ENCODE measurements around the gene MAP7. TPM values are rescaled to one million over a fixed set of nuclear protein-coding genes. Genes with fewer than 3 reads are reported as not detected.

The MAP7 gene
- total and polyA plus RNA-seq, 9 of the 15 experiments (the other 6 are each of a cell fraction or from before 2014, with no cell fraction given): 0.76 to 7.7 (median 3.9) TPM

GRCh38 chr6:136403110-136403980 lies 146.9 kb downstream of the MAP7 start (continued):
- TF ChIP-seq CBX2 (IDR thresholded peaks at IDR 0.05; ENCODE audit: insufficient read depth, low read length, poor library complexity, severe bottlenecking) (no peak), ZNF512 (tag; IDR thresholded peaks at IDR 0.05) (no peak), ZNF212 (CRISPR knock-in tag; IDR thresholded peaks at IDR 0.05) (no peak), ARID3B (CRISPR knock-in tag; IDR thresholded peaks at IDR 0.05; ENCODE audit: borderline replicate concordance) (no peak), ID3 (CRISPR knock-in tag; IDR thresholded peaks at IDR 0.05) (no peak), ID3 (tag; IDR thresholded peaks at IDR 0.05) (peak; percentile 38; the same call in 1 of the 2 replicates), CTCF (IDR thresholded peaks at IDR 0.05 in 2 of 3, conservative IDR thresholded peaks at IDR 0.05 in 1 of 3; ENCODE audit: insufficient read depth in 2 of 3, low read depth in 1 of 3, low read length in 3 of 3) (no peak), NCOA4 (IDR thresholded peaks at IDR 0.05; ENCODE audit: partially characterized antibody) (no peak), NR3C1 (CRISPR knock-in tag; IDR thresholded peaks at IDR 0.05) (no peak), SAFB (IDR thresholded peaks at IDR 0.05; ENCODE audit: borderline replicate concordance, low read depth, low read length) (no peak), NBN (IDR thresholded peaks at IDR 0.05; ENCODE audit: low read depth) (0 out of 2 replicates have a peak, but pooled peaks have one; percentile 45), ELF4 (CRISPR knock-in tag; IDR thresholded peaks at IDR 0.05) (no peak), BRF1 (IDR thresholded peaks at IDR 0.05; ENCODE audit: borderline replicate concordance, extremely low read depth, insufficient read length) (no peak), ZNF347 (CRISPR knock-in tag; IDR thresholded peaks at IDR 0.05; ENCODE audit: low read depth) (no peak), SMAD1 (IDR thresholded peaks at IDR 0.05; ENCODE audit: low read depth, low read length, partially characterized antibody) (no peak), USF2 (CRISPR knock-in tag; IDR thresholded peaks at IDR 0.05) (peak; percentile 9; the same call in 1 of the 2 replicates), HMGN3 (IDR thresholded peaks at IDR 0.05; ENCODE audit: borderline replicate concordance, extremely low read depth, insufficient read length, low read depth, low read length) (no peak), NFATC3 (IDR thresholded peaks at IDR 0.05) (no peak)
